Measurements from ENCODE around the gene ABCG2.
"Not testable (repeated sequence)": the region's sequence is repeated elsewhere in the genome, so short reads cannot be mapped to it uniquely, and the experiment has no call there.

The ABCG2 gene

DNA sequence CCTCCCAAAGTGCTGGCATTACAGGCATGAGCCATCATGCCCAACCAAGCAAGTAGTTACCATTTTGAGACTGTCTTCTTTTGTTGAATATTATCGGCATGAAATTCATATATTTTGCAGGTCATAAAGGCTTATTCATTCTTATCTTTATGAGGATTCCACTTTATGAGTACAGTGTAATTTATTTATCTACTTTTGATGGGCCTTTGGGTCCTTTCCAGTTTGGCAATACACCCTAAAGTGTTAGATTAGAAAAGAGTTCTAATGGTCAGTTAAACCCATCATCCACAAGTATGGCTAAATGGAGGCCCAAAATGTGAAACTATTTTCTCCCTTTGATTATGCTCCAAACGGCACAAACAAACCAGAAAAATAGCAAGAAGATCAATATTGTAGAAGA lies 10.9 kb upstream of the ABCG2 start:
- no peak for DNase-seq (ENCODE audit: low read depth in 2 of 3, low spot score in 1 of 3)

DNA sequence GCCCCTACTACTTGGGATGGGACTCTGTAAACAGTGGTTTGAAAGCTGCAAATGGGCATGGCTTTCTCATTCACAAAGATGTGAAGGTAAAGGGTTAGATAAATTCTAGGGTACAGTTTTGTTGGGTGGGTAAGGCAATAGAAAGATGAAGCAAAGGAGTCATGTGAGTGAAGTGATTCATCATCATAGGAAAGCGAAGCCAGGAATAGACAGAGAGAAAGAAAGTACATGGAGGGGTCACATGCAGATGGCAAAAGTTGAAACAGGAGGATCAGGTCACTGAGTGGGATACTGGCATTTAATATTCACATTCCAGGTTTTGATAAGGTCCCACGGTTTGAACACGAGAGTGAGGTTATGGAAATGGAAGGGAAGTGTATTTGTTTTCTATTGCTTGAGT lies 8.2 kb upstream of the ABCG2 start:
- no peak for DNase-seq (ENCODE audit: low read depth in 2 of 3, low spot score in 1 of 3)

DNA sequence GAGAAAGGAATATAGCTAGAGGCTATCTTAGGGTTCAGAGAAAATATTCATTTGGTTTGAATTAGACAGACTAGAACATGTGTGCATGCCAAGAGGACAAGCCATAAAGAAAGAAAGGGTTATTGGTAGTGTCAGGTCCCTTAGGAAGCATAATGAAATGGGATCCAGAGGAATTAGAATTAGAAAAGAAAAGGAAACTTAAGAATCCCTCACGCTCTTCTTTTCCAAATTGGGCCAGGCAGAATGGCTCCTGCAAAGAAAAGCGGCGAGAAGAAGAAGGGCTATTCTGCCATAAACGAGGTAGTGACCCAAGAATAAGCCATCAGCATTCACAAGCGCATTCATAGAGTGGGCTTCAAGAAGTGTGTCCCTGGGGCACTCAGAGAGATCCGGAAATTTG lies 4.9 kb upstream of the ABCG2 start:
- no peak for DNase-seq (ENCODE audit: low read depth in 2 of 3, low spot score in 1 of 3)

DNA sequence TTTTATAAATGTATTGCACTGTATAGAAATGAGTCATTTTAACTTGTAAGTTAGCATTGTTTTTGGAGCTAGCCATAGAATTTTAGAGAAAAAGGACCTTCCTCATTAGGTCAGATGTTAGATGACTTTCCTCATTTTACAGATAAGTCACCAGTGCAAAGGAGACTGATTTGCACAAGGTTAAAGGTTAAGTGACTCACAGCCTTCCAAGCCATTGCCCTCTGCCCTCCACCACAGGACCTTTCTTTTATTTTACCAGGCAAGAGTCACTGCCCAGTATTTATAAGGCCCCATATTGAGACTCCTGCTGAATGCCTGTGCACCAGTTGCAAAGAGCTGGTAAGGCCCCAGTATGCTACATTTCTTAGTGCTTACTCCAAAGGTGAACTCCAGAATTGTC lies 4.2 kb upstream of the ABCG2 start:
- no peak for DNase-seq (ENCODE audit: low read depth in 2 of 3, low spot score in 1 of 3)

DNA sequence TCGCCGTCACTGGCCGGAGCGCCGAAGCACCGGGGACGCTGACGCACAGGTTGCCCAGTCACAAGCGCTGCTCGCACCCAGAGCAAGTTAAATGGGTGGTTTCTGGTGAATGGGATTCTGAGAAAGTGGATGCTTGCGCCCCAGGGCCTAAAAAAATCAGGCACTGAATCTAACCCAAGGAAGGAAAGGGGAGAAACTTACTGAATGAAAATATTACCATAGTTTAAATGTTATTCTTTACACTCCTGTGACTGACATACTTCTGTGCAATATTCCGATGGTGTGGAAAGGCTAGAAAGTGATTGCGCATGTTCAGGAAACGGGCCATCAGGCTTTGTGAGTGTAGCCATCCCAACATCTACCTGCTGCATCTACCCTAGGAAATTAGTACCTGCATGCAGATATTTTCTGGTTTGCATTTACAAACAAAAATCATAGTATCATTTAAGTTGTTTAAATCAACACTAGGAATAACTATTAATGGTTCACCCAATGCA lies 838 bp upstream of the ABCG2 start:
- no peak for DNase-seq (ENCODE audit: low read depth in 2 of 3, low spot score in 1 of 3)

DNA sequence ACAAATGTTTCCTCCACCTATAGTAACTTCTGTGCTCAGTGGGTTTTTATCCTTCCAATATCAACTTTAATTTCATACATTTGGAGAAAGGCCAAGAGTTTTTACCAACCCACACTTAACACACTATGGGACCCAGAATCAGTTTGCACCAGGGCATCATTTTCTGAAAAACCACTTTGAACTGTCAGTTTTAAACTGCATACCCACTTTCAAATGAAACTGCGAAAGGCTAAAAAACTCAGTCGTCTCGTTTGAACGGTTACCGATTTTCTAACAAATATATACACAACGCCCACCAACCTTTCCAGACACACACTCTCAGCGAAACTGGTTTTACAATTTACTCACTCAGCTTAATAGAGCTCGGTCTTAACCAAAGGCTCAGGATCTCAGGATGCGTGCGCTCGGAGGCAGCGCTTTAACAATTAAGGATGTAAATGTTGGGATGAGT lies 376 bp downstream of the ABCG2 start:
- DNase-seq (ENCODE audit: low read depth in 2 of 3, low spot score in 1 of 3): no peak

DNA sequence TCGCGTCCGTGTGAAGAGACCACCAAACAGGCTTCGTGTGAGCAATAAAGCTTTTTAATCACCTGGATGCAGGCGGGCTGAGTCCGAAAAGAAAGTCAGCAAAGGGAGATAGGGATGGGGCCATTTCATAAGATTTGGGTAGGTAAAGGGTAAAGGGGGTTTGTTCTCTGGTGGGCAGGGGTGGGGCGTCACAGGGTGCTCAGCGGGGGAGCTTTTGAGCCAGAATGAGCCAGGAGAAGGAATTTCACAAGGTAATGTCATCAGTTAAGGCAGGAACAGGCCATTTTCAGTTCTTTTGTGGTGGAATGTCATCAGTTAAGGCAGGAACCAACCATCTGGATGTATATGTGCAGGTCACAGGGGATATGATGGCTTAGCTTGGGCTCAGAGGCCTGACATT lies 6.1 kb downstream of the ABCG2 start:
- not testable (repeated sequence) for DNase-seq (ENCODE audit: low read depth in 2 of 3, low spot score in 1 of 3)

DNA sequence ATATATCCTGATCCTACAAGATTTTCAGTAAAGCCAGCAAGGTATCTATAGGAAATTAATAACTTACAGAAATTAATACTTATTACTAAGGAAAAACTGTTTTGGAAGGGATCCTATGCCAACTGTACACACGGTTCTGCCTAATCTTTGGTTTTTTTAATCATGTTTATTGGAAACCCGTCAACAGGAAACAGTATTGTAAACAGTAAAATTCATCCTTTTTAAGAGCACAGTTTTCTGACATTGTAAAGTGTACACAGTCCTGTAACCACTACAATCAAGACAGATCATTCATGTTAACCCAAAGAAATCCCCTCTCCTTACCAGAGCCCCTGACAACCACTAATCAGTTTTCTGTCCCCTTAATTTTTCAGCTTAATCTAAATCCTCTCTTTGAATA lies 9.9 kb downstream of the ABCG2 start:
- no peak for DNase-seq (ENCODE audit: low read depth in 2 of 3, low spot score in 1 of 3)

DNA sequence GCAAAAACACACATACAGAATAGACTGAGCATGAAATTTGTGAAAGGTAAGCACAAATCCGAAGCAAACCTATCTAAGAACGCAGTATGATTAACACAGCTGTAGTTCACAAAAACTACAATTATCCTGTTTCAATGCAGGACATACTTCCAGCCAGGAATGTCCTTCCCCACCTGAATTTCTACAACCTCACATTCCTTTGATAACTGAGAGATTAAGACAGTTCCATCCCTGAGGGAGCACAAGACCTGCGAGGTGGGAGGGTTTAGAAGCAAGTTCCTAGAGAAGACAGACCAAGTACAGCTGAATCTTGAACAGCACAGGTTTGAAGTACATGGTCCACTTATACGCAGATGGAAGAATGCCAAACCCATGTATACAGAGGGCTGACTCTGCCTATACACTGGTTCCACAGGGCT lies 10.6 kb downstream of the ABCG2 start:
- DNase-seq (ENCODE audit: low read depth in 2 of 3, low spot score in 1 of 3): no peak

DNA sequence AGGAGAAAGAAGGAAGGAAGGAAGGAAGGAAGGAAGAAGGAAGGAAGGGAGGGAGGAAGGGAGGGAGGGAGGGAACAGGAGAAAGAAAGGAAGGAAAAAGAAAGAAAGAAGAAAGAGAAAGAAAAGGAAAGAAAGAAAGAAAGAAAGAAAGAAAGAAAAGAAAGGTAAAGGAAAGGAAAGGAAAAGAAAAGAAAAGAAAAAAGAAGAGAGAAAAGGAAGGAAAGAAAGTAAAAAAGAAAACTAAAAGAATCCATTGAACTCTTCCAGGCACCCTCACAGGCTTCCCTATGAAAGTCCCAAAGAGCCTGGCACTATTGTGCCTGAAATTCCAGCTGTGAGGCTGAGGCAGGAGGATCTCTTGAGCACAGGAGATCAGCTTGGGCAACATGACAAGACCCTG lies 11.5 kb downstream of the ABCG2 start:
- no peak for DNase-seq (ENCODE audit: low read depth in 2 of 3, low spot score in 1 of 3)

DNA sequence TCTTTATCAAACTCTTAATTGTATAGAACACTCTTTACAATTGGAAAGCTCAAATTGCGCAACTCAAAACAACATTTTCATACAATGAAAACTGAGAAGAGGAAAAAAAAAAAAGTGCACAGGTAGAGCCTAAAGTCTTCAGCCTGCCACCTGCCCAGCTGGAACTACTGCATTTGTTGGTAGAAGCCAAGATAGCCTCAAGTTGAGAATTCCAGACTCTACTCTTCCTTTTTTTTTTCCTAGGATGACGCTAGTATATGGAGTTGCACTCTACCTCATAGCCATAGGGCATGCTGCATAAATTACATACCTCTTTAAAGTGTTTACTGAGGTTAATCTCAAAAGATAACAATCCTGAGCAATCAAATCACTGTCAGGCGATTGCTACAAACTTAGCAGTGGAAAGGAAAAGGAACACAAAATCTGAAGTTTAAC lies 13.6 kb downstream of the ABCG2 start:
- no peak for DNase-seq (ENCODE audit: low read depth in 2 of 3, low spot score in 1 of 3)

DNA sequence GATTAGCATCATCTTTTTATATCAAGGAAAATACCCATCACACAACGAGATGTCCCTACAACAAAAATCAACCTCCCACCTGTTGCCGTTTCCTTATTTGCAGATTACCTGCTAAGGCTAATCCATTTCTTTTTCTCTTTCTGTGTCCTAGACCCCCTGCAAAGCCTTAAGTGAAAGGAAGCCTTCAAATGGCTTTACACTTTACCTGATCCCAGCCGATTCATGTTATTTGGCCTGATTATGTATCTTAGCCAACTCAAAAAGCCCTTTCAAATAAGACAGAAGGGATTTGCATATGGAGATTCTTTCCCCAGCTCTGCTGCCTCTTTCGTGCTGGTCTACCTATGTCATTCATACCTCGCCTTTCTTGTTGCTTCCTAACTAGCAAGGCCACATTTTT lies 14.4 kb downstream of the ABCG2 start:
- DNase-seq (ENCODE audit: low read depth in 2 of 3, low spot score in 1 of 3): no peak

DNA sequence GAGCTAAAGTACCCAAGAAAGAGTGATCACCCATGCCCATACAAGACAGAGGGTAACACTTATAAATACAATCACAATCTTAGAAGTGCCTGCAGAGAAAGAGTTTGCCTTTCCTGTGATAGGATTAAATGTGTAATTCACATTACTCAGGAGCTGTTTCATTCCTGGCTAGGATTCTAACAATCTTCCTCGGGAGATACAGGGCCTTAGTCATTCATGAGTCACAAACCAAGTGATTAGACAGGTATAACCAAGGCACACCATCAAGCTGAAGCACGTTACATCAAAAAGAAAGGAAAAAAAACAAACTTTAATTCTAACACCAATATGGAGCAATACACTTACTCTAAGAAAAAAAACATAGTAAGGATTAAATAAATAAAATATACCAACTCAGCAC lies 14.9 kb downstream of the ABCG2 start:
- DNase-seq (ENCODE audit: low read depth in 2 of 3, low spot score in 1 of 3): no peak

DNA sequence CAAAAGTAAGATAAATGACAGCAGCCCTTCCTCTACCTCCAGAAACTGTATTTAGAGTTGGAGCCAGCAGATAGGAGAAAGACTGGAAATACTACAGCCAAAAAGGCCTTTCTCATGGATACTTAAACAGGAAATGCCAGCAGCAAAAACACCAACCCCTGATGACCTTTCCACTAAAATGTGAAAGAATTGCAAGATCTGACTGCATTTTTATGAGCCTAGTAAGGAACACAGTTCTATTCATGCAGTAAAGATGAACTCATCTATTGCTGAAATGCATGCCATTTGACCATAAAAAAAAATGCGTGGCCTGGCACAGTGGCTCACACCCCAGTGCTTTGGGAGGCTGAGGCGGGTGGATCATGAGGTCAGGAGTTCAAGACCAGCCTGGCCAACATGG lies 19.9 kb downstream of the ABCG2 start:
- DNase-seq (ENCODE audit: low read depth in 2 of 3, low spot score in 1 of 3): no peak

DNA sequence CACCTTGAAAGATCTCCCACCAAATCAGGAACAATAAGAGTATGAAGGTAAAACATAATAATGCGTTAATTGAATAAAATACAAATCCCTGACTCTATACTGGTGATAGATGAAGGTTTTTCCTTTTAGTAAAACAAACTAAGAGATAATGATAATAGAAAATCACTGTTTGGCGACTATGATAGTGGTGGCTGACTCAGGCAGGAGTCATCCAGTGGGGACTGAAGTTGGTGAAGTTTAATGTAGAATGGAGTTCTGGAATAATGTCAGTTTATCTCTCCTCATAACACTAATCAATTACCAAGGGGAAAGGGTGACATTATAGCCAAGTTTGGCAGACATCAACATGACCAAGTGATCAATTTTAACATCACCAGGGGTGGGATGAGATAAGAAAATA lies 21.3 kb downstream of the ABCG2 start:
- no peak for DNase-seq (ENCODE audit: low read depth in 2 of 3, low spot score in 1 of 3)

DNA sequence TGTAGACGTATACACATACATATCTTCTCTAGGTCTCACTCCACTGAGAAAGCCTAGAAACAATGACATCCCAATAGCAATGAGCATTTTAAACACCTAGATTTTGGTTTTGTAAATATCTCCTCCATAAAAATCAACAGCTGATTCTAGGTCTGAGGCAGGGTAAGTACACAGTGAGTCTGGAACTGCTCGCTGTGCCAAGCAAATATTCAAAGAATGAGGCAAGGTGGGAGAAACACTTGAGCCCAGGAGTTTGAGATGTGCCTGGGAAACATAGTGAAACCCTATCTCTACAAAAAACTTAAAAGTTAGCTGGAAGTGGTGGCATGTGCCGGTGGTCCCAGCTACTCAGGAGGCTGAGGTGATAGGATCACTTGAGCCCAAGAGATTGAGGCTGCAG lies 22.2 kb downstream of the ABCG2 start:
- no peak for DNase-seq (ENCODE audit: low read depth in 2 of 3, low spot score in 1 of 3)

DNA sequence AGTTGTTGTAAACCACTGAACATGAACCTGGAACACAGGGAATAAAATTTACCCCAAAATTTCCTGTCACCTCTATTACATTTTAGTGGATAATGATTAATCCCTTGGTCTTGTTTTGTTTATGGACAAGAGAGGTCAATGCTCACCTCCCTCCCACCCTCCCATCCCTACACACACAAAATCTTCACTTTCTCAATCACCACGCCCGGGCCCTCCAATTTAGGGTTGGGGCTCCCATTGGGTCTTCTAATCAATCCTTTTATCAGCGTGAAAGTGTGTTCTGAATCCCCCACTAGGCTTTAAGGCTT lies 23.1 kb downstream of the ABCG2 start:
- no peak for DNase-seq (ENCODE audit: low read depth in 2 of 3, low spot score in 1 of 3)

DNA sequence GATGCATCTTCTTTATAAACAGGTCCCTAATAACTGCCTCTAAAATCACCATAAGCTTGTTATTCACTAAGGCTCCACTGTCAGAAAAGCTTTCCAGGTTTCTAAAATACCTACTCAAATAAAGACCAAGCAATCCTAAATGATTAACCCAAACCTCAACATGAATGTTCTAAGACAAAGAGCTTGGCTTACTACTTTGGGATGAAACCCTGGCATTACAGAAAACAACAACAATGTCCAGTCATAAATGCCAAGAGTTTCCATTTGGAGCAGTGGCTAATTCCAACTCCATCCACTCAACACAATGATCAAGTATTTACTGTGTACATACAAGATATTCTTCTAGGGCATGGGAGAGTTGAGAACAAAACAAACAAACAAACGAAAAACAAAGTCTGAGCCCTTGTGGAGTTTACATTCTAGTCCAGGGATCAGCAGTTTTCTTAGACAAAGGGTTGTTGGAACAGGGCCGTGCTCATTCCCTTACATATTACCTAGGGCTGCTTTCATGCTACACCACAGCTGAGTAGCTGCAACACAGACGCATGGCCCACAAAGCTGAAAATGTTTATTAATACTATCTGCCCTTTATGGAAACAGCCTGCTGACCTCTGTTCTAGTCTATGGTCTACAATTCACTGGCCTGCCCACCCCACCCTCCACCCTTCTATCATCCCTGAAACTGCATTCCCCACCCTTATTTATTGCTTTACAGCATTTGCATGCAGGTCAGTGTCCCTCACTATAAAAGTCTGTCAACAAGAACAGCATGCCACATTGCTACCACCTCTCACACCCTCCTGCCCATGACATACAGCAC lies 23.7 kb downstream of the ABCG2 start:
- no peak for DNase-seq (ENCODE audit: low read depth in 2 of 3, low spot score in 1 of 3)

DNA sequence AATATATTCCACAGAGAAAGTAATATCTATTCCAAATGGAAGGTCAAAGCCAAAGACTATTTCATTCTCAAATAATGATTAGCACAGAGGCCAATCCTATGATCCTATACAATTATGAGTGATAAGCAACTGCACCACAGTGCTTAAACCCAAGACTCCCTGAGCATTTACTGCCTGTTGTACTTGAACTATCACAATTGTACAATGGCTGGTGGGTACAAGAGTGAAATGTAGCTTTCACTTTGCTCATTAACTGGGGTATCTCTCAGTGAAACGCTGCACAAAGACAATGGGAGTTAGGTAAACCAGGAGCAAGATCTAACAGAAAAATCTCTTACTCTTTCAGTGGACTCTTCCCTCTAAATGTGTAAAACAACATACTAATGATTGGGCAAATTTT lies 24.3 kb downstream of the ABCG2 start:
- DNase-seq (ENCODE audit: low read depth in 2 of 3, low spot score in 1 of 3): no peak

DNA sequence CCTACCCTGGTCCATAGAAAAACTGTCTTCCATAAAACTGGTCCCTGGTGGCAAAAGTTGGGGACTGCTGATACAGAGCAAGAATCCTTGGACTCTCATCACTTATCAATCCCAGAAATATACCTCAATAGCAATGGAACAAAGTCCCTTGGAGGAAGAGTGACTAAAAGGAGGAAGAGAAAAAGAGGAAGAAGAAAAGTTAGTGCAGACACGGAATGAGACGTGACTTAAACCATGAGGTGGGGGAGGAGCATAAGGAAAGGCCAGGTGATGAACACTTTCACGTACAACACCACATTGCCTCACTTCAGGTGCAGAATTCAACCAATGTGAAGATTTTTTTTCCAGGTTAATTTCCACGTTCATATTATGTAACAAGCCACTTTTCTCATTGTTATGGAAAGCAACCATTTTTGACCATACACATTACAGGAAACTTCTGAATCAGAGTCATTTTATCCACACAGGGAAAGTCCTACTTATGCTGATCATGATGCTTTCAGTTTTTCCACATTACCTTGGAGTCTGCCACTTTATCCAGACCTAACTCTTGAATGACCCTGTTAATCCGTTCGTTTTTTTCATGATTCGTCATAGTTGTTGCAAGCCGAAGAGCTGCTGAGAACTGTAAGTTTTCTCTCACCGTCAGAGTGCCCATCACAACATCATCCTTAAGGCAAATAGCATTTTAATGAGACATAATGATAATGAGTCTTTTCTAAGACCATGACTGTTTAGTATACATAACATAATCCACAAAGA lies 27.7 kb downstream of the ABCG2 start:
- DNase-seq (ENCODE audit: low read depth in 2 of 3, low spot score in 1 of 3): no peak

DNA sequence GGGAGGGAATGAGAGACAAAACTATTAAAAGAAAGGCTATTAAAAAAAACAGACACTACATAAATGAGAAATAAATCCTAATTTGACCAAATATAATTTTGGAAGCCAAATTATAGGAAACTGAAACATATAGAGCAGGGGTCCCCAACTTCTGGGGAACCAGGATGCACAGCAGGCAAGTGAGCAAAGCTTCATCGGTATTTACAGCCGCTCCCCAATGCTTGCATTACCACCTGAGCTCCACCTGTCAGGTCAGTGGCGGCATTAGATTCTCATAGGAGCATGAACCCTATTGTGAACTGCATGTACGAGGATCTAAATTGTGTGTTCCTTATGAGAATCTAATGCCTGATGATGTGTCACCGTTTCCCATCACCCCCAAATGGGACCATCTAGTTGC lies 28.4 kb downstream of the ABCG2 start:
- no peak for DNase-seq (ENCODE audit: low read depth in 2 of 3, low spot score in 1 of 3)

DNA sequence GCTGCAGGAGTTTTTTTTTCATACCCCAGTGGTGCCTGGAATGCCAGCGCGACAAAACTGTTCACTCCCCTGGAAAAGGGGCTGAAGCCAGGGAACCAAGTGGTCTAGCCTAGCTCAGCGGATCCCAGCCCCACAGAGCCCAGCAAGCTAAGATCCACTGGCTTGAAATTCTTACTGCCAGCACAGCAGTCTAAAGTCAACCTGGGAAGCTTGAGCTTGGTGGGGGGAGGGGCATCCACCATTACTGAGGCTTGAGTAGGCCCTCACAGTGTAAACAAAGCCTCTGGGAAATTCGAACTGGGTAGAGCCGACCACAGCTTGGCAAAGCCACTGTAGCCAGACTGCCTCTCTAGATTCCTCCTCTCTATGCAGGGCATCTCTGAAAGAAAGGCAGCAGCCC lies 36.2 kb downstream of the ABCG2 start:
- DNase-seq (ENCODE audit: low read depth in 2 of 3, low spot score in 1 of 3): not testable (repeated sequence)

DNA sequence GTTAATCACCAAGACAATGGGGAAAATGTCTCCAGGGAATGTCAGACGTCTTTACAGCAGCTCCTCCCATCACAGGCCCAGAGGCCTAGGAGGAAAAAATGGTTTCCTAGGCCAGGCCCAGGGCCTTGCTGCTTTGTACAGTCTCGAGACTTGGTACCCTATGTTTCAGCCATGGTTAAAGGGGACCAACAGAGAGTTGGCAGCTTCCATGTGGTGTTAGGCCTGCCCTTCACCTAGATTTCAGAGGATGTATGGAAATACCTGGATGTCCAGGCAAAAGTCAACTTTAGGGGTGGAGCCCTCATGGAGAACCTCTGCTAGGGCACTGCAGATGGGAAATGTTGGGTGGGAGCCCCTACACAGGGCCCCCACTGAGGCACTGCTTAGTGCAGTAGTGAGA lies 38.5 kb downstream of the ABCG2 start:
- no peak for DNase-seq (ENCODE audit: low read depth in 2 of 3, low spot score in 1 of 3)
